HG02943 (cell line): ENCODE measurements around the gene ADGRG3.

Experiments used
- ATAC-seq: cut with Tn5 transposase; IDR thresholded peaks from one replicate; pipeline ENCODE4 v1.9.1; 2021; ENCODE audit warnings: mild to moderate bottlenecking, low read depth, moderate library complexity; ENCODE audit not compliant: unreplicated experiment

ADGRG3 gene

DNA sequence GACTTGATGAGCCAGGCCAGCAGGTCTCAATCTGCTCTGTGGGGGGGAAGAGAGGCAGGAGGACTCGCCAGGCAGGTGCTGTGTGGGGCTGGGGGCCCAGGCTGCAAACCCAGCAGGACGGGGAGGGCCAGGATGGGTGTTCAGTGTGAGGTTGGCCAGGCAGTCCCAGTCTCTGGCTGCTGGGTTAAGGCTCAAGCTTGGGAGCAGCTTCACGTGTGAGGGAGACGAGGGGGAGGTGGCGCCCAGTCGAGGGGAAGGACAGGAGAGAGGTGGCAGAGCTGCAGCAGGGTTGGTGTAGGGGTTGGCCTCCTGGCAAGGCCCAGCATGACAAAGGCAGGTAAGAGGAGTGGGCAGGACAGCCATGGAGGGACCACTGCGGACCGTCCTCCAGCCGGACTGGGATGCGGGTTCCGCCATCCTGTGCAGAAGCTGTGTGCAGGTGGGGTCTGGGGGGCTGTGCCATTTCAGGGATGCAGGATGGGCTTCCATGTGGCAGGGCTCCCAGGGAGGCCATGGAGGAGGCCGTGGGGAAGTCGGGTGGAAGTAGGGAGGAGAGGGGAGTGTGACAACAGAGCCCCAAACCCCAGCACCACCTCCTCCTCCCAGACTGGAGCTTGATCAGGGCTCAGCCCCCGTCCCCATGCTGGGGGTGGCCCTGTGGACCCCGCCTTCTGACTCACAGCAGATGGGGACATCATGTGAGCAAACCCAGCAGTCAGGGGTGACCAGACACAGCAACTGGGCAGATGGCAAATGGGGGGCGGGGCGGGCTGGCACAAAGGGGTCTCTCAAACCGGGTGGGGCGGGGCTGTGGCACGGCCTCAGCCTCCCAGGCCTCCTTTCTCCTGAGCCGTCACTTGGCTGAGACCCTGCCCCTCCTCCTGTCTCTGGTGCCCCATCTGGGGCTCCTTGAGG lies 36.9 kb upstream of the ADGRG3 start:
- ATAC-seq, result no peak

DNA sequence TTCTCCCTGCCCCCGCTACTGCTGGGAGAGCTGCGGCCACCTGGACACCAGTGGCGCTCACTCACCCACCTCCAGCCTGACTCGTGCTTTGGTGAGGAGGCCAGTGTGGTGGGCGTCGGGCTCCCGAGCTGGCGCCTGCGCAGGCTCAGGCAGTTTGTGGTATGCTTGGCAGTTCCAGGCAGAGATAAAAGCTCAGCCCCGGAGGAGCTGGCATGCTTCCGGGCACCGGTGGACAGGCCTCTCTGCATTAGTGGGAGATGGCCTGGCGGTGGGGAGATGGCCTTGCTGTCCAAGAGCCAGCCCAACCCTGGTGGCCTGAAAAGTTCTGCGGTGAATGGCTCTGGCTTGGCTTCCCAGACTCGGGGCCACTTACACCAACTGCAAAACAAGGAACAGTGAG lies 35.5 kb upstream of the ADGRG3 start:
- ATAC-seq, result no peak

DNA sequence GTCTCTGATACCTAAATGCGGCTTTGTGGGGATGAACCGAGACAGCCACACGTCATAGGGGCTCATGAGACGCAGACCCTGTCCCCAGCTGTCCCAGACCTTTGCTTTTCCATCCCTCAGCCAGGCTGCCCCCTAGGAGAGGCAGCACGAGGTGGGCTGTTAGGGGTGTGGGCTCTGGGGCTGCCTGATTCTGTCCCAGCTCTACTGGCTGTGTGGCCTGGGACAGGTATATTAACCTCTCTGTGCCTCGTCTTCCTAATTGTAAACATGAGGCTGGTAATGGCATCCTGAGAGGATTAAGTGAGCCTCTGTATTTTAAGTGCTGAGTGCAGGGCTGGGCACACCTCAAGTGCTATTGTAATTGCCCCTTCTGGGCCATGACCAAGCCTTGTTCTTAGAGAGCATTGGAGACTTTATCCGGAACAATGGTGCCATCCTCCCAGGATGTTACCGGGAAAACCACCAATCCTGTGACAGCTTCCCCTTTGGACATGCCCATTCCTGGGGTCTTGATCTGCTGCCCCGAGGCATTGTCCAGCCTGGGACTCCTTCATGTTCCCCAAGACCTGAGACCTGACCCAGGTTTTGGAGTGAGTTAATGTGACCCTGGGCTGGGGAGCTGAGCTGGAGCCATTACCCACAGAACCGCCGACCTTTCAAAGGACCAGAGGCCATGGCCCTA lies 34.6 kb upstream of the ADGRG3 start:
- no peak for ATAC-seq

DNA sequence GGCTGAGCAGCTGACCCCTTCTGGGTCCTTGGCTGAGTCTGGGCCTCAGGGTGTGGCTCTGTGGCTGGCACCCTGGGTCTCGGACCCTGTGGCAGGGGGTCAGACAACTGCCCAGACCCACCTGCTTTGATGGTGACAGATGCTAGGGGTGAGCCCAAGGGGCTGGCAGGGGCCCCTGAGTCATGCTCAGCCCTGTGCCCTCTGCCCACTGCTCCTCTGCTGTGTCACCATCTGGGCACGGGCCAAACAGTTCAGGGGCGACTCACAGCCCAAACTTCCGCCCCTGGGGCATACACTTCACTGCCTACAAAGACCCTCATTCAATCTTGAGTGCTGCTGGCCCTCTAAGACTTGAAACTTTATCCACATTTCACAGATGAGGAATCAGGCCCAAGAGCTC lies 33.9 kb upstream of the ADGRG3 start:
- ATAC-seq, result no peak

DNA sequence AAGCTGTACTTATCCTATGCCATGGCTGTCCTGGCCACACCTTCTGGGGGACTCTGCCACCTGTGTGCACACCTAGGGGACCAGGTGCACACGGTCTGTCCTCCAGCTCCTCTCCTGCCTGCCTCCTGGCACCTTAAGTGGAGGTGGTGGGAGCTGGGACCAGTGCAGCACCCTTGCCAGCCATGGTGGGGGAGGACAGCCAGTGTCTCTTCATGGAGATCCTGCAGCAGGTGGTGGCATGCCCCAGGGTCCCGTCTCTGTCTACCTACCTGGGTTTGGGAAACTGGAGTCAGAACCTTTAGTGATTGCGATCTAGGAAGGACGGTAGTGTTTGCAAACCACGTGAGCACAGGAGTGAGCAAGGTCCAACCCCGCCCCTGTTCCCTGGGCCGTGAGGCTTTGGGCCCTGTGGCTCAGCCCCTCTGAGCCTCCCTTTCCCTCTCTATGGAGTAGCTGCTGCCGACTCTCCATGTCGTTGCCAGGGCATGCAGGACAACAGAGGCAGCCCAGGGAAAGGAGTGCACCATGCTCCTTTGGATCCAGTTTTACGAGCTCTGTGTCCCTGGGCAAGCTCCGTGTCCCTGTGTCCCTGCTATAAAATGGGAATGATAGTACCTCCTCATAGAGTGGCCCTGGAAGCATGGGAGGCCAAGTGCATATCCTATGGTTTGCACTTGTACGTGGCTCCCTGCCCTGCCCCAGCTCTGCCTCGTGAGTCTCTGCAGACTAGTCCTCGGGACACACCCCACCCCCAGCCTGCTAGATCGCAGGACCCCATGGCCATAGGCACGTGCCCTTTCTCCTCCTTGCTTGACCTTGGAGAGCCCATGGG lies 32.6 kb upstream of the ADGRG3 start:
- no peak for ATAC-seq

DNA sequence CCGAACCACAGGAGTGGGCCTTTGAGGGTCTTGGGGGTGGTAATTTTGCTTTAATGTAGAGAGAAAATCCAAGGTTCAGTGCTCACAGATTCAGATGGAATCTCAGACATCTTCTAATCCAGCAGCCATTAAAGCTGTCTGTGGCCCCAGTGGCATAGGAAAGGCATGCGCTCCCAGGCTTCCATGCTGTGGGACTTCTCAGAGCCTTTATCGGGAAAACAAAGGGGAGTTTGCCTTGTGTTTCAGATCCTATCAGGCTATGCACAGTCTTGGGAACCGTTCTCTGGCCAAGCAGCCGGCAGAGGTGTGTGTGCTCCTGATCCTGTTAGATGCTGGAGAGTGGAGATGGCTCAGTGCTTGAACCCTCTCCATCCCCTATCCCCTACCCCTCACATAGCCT lies 31.9 kb upstream of the ADGRG3 start:
- no peak for ATAC-seq

DNA sequence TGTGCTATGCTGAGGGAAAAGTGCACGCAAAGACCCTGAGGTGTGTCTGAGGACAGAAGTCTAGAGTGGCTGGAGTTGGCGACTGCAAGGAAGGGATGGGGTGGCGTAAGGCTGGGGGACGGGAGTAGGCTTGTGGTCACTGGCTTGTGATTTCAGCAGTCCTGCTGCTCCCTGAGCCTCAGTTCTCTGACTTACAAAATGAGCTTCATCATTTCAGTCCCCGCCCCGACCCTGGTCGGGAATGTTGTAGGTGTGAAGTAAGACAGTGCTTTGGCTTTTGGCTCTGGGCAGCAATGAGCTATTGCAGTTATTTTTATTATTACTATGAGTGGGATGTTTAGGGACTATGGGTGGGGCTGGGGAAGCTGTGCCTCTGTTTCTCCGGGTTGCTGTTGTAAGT lies 31.1 kb upstream of the ADGRG3 start:
- no peak for ATAC-seq

DNA sequence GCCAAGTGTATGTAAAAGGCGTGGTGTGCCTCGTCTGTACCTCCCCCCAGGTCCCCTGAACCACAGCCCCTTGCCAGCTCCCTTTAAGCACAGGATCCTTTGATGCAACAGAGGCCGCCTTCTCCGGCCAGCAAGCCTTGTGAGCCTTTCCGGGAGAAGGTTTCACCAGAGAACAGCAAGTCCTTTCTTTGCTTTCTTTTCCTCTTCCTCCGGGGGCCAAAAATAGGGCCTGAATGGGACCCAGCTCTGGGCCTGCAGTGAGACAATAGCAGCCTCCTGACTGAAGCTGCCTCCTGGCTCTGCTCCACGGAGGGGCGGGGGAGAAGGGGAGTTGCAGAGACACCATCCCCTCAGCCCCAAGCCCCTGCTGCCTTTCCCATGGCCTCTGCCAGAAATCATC lies 30.7 kb upstream of the ADGRG3 start:
- no peak for ATAC-seq

DNA sequence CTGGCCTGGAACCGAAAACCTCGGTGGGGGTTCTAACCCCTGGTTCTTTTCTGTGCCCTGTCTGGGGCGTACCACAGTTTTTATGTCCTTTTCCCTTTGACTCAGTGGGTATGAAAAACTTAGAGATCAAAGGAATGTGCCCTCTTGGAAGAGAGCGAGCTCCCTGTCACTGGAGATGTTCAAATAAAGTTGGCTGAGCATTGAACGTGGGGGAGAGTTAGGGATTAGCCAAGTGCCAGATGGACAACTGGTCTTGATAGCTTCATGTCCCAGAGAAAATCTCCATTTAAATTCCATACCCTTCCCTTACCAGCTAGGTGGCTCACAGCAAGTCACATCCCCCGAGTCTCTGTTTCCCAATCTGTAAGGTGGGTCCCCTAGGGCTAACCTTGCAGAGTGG lies 30.1 kb upstream of the ADGRG3 start:
- no peak for ATAC-seq

DNA sequence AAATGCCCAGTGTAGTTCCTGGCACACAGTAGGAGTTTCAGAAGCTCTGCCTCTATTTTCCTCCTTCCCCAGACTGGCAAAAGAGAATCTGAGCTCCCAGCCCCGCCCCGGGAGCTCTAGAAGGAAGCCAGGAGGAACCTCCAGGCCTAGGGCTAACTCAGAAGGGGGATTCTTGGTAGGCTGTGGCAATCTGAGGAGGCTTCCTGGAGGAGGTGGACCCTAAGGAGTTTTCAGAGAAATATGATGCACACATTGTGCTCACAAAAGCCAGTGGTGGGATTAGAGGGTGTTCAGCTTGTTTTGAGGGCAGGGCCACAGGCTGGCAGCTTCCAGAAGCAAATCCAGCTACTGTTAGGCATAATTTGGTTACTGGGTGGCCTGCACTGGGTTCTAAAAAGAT lies 29.7 kb upstream of the ADGRG3 start:
- ATAC-seq, result no peak

DNA sequence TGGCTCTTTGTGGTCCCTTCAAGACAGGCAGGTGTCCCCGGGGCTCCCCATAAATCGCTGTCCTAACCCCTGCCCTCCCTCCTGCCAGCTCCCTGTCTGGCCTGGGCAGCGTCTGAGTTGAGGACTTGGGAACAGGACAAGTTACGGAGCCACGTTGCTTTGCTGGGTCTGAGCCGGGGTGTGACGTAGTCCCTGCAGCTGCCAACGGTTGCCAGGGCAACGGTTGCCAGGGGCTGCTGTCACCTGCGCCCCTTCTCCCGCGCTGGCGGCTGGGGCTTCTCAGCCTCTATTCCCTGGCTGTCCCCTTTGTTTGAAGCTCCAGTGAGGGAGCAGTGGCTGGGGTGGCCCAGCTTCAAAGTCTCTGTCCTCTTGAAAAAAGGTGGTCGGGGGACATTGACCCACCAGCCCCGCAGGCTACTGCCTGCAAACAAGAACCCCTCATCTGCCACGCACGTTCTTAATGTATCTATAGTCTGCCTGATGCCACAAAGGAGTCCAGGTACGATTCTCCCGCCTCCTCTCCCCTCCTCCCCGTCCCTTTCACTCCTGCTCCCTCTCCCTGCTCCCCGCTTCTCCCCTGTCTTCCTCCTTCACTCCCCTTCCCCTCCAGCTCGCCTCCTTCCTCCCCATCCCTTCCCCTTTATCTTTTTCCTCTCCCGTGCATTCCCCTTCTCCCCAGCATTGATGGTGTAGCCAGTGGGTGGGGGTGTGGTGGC lies 28.8 kb upstream of the ADGRG3 start:
- ATAC-seq, result no peak

DNA sequence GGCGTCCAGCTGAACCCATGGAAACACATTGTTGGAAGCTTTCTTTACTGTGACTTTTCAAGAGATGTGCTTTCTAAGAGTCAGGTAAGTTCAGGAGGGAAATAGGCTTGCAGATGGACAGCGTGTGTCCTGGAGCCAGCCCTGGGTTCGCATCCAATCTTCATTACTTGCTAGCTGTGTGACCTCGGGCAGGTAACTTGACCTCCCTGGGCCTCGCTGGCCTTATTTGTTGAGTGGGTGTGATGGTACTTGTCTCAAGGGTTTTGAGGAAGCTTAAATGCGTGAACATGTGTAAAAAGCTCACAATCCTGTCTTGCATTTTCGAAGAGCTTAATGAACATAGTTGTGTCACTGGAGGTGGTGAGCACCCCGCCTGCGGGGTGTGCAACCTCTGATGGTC lies 27.9 kb upstream of the ADGRG3 start:
- no peak for ATAC-seq

DNA sequence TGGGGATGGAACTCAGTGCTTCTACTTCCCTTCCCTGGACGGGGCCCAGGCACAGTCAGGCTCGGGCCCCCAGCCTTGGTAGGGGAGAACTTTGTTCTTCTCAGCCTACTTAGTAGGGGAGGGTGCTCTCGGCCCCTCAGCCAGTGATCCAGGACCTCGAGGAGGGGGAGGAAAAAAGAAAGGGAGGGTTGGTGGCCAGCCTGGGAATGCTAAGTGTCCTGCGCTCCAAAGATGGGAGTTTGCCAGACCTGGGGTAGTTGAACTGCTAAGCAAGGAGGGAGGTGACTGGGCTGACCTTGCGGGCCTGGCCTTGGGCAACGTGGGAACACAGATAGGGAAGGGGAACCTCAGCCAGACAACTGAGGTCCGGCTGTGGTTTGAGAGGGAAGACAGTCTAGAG lies 27.5 kb upstream of the ADGRG3 start:
- no peak for ATAC-seq

DNA sequence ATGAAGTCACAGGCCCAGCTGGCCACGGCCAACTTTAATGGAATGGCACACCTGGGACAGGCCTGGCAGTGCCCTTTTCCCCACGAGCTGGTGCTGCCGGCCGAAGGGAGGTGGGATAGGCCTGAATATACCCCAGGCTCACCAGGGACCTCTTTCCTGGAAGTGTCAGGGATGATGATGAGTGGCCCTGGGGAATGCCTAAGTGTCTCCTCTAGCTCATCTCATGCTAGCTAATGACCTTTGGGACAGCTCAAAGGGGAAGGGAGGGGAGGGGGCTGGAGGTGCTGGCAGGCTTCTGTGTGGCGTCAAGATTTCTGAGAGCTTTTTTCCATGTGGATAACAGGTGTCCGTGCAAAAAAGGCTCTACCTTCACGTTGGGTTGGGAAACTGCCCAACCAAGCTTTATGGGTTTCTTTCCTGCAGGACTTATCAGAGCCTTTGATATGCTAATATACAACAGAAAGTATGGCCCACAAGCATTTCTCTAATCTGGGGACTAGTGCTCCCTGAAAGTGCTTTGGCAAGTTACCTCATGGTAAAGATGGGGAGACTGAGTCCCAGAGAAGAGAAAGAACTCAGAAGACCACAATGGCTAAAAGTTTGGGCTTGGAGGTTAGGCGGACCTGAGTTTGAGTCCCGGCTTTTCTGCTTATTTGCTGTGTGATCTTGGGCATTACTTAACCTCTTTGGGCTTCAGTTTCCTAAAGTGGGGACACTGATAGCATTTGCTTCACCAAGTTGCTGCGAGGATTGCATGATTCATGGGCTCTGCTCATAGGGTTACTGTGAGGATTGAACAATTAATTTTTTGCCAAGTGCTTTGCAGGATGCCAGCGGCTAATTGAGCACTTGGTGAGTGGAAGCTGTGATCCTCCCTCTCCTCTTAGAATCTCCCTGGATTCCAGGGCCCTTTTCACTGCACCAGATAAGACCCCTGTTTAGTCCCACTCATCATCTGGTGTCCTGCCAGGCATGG lies 25.7 kb upstream of the ADGRG3 start:
- no peak for ATAC-seq

DNA sequence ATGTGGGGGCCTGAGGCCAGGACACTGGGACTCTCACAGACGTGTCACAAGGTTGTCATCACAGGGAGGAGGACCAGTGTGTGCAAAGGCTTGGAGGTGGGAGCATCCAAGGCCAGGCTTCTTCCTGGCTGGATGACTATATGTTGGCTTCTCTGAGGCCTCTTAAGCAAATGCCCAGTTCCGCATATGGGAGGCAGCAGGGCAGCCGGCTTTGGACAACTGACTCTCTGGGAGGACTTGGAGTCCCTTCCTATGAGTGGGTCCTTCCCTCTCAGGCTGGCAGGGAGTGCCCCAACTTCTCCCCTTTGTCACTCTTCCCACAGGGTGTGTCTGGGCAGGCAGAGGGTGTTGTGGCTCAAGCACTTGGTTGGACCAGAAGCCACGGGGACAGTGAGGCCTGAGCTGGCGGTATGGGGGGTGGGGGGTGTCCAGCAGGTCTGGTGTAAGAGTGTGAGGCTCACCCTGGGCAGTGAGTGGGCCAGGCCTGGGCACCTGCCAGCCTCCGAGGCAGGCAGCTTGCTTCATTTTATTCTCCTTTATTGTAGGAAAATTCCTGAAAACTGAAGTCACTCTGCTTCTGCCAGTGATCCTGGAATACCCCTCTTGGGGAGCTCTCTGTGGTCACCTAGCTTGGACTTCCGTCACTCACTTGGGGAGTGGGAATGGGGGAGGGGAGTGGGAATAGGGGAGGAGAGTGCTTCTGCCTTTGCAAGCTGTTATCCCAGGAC lies 24.8 kb upstream of the ADGRG3 start:
- ATAC-seq, result no peak

DNA sequence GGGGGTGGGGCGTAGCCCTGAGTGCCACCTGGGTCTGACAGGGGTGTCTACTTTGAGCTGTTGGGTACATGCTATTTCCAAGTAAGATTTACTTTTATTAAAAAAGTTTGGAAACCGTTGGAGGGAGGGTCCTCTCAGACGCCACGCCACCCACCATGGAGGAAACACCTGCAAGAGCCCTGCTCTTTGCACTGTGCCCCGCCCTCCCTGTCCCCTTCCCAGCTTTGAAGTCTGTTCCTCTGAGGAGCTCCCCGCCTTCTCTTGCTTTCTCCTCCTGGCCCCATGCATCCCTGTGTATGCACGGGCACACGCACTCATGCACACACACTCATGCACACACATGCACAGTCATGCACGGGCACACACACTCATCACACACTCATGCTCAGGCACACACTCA lies 24.2 kb upstream of the ADGRG3 start:
- ATAC-seq, result no peak

DNA sequence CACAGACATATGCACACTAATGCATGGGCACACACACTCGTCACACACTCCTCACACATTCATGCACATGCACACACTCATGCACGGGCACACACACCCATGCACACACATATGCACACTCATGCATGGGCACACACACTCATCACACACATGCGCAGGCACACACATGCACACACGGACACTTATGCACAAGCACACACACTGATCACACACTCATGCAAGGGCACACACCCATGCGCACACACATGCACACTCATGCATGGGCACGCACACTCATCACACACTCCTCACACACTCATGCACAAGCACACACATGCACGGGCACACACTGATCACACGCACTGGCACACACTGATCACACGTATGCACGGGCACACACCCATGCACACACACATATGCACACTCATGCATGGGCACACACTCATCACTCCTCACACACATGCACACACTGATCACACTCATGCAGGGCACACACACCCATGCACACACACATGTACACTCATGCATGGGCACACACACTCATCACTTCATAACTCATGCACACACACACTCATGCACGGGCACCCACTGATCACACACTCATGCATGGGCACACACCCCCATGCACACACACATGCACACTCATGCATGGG lies 23.6 kb upstream of the ADGRG3 start:
- ATAC-seq, result no peak

DNA sequence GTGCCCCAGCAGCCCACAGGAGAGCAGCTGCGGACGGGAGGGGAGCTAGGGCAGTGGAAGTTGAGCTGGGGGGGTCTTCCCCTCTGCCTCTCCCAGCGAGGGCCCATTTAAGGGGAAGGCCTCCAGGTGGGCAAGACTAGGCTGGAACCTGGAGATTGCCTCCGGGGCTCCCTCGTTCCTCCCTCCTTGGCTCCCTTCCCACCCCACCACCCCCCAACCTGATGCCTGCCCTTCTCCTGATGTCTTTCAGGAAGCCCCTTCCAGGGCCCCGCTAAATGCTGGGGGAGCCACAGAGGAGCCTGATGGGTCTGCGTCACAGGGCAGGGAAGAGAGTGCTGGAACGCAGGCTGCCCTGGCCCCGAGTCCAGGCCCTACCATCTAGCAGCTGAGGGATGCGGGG lies 22.9 kb upstream of the ADGRG3 start:
- no peak for ATAC-seq
